ENCODE data around the gene FNTB.

- TF ChIP-seq EZH2 (IDR thresholded peaks at IDR 0.05; ENCODE audit: low read depth) (no peak), CTCF (conservative IDR thresholded peaks at IDR 0.05) (no peak)
Measured at GRCh38 chr14:65057695-65058094, 71.0 kb downstream of the FNTB start.

Measured in PC-9 (cell line).